Fibroblast of gingiva (primary cell): Measurements from ENCODE around the gene FCHO2.
A peak's percentile ranks its signal among the peaks of the same experiment; 100 is the strongest.
"Not testable (repeated sequence)": the region's sequence is repeated elsewhere in the genome, so short reads cannot be mapped to it uniquely, and the experiment has no call there.

Source experiments
- DNase-seq: peaks from one replicate; pipeline ENCODE4 v3.0.0-alpha.2; 2011; ENCODE audit warnings: low read depth

Gene FCHO2

GRCh38 chr5:72955143-72955767 lies 586 bp upstream of the FCHO2 start:
- DNase-seq: no peak

GRCh38 chr5:72956324-72957140 lies 691 bp downstream of the FCHO2 start:
- peak; percentile 43 for DNase-seq

GRCh38 chr5:72957337-72957736 lies 1.5 kb downstream of the FCHO2 start:
- no peak for DNase-seq

GRCh38 chr5:72959257-72959656 lies 3.4 kb downstream of the FCHO2 start:
- no peak for DNase-seq

GRCh38 chr5:72974481-72974880 lies 18.6 kb downstream of the FCHO2 start:
- DNase-seq: not testable (repeated sequence)

- DNase-seq: not testable (repeated sequence)
Measured at GRCh38 chr5:72976810-72977209, 21.0 kb downstream of the FCHO2 start.

- DNase-seq: no peak
Measured at GRCh38 chr5:72985719-72986118, 29.9 kb downstream of the FCHO2 start.

- no peak for DNase-seq
Measured at GRCh38 chr5:72988769-72989168, 32.9 kb downstream of the FCHO2 start.

- DNase-seq: no peak
Measured at GRCh38 chr5:72991394-72991793, 35.6 kb downstream of the FCHO2 start.

- DNase-seq: no peak
Measured at GRCh38 chr5:72994578-72994977, 38.7 kb downstream of the FCHO2 start.

- DNase-seq: no peak
Measured at GRCh38 chr5:72996632-72997031, 40.8 kb downstream of the FCHO2 start.

GRCh38 chr5:72999916-73000315 lies 44.1 kb downstream of the FCHO2 start:
- DNase-seq: no peak

GRCh38 chr5:73005886-73006285 lies 50.0 kb downstream of the FCHO2 start:
- DNase-seq: no peak

- no peak for DNase-seq
Measured at GRCh38 chr5:73007051-73007450, 51.2 kb downstream of the FCHO2 start.

GRCh38 chr5:73008831-73009230 lies 53.0 kb downstream of the FCHO2 start:
- DNase-seq: no peak

- not testable (repeated sequence) for DNase-seq
Measured at GRCh38 chr5:73011612-73012011, 55.8 kb downstream of the FCHO2 start.

- DNase-seq: no peak
Measured at GRCh38 chr5:73018892-73019291, 63.1 kb downstream of the FCHO2 start.

- no peak for DNase-seq
Measured at GRCh38 chr5:73019766-73020165, 63.9 kb downstream of the FCHO2 start.

GRCh38 chr5:73022471-73023169 lies 66.8 kb downstream of the FCHO2 start:
- DNase-seq: peak; percentile 22

GRCh38 chr5:73024946-73025544 lies 69.2 kb downstream of the FCHO2 start:
- DNase-seq: peak; percentile 18

GRCh38 chr5:73027361-73027760 lies 71.5 kb downstream of the FCHO2 start:
- DNase-seq: no peak

GRCh38 chr5:73027816-73028215 lies 72.0 kb downstream of the FCHO2 start:
- DNase-seq: no peak
